ENCODE results near the gene BABAM1.
"Not testable (repeated sequence)": the region's sequence is repeated elsewhere in the genome, so short reads cannot be mapped to it uniquely, and the experiment has no call there.

BABAM1 gene

DNA sequence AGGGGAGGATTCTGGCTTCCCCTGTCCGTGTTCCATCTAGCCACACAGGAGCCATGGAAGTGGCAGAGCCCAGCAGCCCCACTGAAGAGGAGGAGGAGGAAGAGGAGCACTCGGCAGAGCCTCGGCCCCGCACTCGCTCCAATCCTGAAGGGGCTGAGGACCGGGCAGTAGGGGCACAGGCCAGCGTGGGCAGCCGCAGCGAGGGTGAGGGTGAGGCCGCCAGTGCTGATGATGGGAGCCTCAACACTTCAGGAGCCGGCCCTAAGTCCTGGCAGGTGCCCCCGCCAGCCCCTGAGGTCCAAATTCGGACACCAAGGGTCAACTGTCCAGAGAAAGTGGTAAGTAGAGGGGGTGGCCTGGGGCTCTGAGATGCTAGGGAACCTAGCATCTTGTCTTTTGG, 1.5 kb downstream of the BABAM1 start:
- in situ Hi-C loops (cut with HindIII; ENCODE audit: low sequenced_read_pairs): no loop called here

DNA sequence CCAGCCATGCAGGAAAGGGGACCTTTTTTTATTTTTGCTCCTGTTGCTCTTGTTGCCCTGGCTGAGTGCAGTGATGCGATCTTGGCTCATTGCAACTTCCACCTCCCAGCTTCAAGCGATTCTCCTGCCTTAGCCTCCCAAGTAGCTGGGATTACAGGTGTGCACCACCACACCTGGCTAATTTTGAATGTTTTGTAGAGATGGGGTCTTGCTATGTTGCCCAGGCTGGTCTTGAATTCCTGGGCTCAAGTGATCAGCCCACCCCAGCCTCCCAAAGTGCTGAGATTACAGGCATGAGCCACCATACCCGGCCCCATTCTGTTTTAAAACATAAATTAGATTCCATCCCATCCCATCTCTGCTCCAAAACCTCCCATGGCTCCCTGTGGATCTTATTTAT, 7.6 kb downstream of the BABAM1 start:
- in situ Hi-C loops (cut with HindIII; ENCODE audit: low sequenced_read_pairs): not testable (repeated sequence)

DNA sequence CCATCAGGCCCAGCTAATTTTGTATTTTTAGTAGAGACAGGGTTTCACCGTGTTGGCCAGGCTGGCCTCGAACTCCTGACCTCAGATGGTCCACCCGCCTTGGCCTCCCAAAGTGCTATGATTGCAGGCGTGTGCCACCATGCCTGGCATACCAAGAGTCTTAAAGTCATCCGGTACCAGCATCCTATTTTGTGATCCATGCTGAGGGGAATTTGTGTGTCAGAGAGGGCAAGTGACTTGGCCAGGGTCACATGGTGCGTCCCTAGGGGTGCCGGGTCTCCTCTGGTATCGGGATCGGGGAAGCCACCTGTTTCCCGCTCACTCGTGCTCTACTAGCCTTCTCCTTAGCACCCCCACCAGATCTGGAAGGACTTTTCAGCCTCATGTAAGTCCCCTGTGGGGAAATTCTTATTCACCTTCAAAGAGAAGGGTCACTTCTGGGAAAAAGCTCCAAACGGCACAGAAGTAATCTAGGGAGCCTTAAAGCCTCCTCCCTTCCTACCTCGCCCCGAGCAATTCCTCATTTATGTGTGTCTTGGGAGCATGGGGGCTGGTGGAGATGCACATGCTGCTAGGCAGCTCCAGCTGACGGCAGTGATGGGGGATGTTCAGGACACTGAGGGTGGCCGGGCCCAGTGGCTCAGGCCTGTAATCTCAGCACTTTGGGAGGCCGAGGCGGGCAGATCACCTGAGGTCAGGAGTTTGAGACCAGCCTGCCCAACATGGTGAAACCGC, 8.4 kb downstream of the BABAM1 start:
- in situ Hi-C loops (cut with HindIII; ENCODE audit: low sequenced_read_pairs): no loop called here

DNA sequence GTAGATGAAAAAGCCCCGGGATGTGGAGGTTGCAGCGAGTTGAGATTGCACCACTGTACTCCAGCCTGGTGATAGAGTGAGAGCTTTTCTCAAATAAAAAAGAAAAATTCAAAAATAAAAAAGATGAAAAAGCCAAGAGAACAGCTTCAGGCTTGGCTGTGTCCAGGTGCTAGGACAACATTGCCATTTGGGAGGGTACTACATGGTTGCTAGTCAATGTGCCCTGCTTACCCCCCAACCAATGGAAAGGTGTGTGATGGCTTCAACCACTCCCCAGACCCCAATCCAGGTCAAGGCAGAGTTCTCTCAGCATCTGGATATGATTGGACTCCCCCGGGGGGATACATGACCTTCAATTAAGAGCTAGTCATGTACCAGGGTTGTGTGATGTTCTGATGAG, 12.2 kb downstream of the BABAM1 start:
- in situ Hi-C loops (cut with HindIII; ENCODE audit: low sequenced_read_pairs): no loop called here

DNA sequence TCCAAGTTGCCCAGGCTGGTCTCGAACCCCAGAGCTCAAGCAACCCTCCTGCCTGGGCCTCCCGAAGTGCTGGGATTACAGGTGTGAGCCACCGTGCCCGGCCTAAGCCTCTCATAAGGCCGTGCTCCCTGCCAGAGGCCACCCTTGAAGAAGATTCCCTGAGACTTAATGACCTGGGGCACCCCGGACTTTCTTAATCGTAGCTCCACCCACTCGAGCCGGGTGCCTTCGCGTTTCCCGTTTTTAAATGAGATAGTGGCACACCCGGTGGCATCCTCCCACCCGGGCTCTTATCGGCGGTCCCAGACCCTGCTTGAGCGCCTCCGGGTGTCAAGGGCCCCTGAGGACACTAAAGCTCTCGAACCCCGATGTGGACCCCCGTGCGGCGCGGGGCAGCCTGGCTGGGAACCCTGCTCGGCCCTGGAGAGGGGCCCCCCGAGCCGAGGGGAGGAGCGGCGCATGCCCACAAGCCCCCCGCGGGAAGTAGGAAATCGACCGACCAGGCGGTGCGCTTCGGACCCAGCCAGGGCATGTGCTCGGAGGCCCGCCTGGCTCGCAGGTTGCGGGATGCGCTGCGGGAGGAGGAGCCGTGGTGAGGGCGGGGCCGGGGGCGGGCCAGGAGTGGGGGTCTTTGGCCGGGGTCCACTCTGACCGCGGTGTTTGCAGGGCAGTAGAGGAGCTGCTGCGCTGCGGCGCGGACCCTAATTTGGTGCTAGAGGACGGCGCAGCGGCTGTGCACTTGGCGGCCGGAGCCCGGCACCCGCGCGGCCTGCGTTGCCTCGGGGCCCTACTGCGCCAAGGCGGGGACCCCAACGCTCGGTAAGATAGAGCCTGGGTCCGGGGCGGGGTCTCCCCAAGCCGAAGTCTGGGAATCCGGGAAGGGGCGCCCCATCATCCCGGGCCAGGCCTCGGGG, 14.4 kb downstream of the BABAM1 start, which contains the start of gene ANKLE1:
TSS of gene ANKLE1 (plus strand) at position 511 of the 914 bp plus-strand sequence. CDS start at position 531, 20 bp downstream.
- in situ Hi-C loops (cut with HindIII; ENCODE audit: low sequenced_read_pairs): no loop called here

DNA sequence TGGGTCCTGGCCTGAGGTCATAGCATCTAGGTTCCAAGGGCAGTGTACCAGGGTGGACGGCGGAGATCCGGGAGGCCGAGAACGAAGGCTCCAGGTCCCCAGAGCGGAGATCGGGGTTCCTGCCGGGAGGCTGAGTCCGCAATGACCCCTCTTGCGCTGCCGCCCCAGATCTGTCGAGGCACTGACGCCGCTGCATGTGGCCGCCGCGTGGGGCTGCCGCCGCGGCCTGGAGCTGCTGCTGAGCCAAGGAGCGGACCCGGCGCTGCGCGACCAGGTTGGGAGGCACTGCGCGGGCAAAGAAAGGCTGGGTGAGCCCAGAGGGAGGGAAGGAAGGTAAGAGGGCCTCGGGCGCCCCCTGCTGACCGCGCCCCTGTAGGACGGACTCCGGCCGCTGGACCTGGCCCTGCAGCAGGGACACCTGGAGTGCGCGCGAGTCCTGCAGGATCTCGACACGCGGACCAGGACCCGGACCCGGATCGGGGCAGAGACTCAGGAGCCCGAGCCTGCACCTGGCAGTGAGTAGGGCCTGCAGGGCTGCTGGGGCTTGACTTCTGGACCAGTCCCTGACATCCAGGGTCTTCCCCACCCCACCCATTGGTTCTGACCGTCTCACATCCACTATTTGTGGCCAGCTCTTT, 15.4 kb downstream of the BABAM1 start:
- in situ Hi-C loops (cut with HindIII; ENCODE audit: low sequenced_read_pairs): no loop called here

DNA sequence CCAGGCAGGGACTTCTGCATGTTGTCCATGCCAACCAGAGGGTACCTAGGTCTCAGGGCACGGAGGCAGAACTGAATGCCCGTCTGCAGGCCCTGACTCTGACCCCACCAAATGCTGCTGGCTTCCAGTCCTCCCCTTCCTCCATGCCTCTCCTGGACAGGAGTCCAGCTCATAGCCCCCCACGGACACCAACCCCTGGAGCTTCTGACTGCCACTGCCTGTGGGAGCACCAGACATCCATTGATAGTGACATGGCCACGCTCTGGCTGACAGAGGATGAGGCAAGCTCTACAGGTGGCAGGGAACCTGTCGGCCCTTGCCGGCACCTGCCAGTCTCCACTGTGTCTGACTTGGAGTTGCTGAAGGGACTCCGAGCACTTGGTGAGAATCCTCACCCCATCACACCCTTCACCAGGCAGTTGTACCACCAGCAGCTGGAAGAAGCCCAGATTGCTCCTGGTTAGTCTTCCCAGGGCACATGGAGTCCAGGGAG, 16.3 kb downstream of the BABAM1 start:
- in situ Hi-C loops (cut with HindIII; ENCODE audit: low sequenced_read_pairs): no loop called here

DNA sequence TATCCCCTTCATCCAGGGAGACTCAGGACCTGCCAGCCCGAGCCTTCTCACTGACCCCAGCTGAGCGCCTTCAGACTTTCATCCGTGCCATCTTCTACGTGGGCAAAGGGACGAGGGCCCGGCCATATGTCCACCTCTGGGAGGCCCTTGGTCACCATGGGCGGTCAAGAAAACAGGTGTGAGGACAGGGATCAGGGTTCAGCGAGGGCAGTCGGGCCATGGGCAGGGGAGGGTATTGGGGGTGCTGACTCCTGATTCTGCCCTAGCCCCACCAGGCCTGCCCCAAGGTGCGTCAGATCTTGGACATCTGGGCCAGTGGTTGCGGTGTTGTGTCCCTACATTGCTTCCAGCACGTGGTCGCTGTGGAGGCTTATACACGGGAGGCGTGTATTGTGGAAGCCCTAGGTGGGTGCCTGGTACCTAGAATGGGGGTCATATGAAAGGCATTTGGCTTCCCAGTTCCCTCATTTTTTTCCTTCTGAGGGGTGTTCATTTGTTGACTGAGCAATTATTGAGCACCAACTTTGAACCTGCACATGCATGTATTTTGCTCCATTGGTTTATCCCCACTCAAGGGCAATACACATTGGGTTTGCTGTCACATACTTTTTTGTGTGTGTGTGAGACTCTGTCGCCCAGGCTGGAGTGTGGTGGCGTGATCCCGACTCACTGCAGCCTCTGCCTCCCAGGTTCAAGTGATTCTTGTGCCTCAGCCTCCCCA, 18.3 kb downstream of the BABAM1 start:
- in situ Hi-C loops (cut with HindIII; ENCODE audit: low sequenced_read_pairs): no loop called here

DNA sequence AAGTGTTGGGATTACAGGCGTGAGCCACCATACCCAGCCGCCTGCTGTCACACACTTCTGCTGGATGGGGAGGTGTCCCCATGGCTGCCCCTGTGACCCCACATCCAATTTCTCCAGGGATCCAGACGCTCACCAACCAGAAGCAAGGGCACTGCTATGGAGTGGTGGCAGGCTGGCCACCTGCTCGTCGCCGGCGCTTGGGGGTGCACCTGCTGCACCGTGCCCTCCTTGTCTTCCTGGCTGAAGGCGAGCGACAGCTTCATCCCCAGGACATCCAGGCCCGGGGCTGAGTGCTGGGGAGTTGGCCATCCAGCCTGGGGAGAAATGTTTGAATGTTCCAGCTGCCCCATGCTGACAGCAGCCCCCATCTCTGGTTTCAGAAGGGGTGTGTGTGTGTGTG, 19.0 kb downstream of the BABAM1 start:
- in situ Hi-C loops (cut with HindIII; ENCODE audit: low sequenced_read_pairs): no loop called here

DNA sequence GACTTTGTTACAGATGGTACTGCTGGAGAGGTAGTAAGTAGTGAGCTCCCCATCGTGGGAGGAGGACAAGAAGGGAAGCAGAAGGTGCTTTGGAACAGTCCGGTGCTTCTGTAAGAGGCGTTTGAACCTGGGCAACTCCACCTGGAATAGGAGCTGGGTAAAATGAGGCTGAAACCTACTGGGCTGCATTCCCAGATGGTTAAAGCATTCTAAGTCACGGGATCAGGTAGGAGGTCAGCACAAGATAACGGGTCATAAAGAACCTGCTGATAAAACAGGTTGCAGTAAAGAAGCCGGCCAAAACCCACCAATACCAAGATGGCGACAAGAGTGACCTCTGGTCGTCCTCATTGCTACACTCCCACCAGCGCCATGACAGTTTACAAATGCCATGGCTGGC, 19.5 kb downstream of the BABAM1 start:
- in situ Hi-C loops (cut with HindIII; ENCODE audit: low sequenced_read_pairs): no loop called here

DNA sequence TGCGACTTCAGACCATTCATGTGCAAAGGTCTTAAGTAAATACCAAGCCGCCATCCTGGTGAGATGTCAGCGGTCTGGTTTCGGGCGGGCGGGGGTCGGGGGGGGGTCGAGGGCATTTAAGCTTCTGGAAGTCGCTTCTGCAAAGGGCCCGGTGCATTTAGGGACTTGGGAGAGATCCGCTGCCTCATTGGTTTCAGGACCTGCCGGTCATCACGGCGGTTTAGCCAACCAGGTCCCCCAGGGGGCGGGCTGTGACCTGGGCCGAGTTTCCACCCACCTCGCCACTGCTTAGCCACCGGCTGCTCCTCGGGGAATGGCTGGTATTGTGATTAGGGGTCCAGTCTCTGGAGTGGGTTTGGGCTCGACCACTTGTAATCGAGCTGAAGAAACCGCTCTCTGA, 22.2 kb downstream of the BABAM1 start:
- in situ Hi-C loops (cut with HindIII; ENCODE audit: low sequenced_read_pairs): no loop called here

DNA sequence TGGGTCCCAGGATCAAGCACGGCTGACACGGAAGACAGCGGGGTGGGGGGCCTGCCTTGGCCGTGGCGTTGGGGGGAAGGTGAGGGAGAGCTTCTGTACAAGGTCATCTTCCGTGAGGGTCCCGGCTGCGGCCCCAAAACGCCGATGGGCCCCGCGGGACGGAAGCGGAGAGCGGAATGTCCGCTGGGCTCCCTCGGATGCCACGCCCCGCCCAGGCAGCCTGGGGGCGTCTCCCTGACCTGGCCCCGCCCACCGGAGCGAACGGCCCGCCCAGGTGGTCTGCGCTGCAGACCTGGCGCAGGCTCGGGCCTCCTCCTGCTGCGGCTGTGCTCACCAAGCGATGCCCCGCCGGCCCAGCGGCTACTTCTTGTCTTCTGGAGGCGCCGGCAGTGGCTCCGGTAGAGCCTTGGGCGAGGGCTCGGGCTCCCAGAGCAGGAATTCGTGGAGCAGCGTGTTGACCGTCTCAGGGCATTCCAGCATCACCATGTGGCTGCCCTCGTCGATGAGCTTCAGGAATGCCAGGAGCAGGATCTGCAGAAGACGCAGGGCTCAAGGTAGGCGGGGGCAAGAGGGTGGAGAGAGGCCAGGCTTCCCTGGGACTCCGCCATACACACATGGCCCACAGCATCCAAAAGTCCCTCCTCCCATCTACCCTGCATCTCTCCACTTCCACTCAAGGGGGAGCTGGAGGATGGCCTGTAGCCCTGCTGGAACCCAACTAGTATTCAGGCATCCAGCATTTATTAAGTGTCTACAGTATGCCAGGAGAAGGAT, 25.2 kb downstream of the BABAM1 start:
- in situ Hi-C loops (cut with HindIII; ENCODE audit: low sequenced_read_pairs): no loop called here

DNA sequence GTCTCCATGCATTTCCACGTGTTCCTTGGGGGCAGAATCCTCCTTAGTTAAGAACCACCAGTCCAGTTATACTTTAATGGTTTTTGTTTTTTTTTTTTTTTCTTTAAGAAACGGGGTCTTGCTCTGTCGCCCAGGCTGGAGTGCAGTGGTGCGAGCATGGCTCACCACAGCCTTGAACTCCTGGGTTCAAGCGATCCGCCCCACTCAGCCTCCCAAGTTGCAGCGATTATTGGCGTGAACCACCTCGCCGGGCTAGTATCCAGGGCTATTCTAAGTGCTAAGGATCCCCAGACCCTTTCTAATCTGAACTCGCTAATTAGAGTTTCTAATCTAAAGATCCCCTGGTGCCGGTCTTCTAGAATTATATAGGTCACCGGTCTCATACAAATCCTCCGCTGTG, 26.4 kb downstream of the BABAM1 start:
- in situ Hi-C loops (cut with HindIII; ENCODE audit: low sequenced_read_pairs): no loop called here

DNA sequence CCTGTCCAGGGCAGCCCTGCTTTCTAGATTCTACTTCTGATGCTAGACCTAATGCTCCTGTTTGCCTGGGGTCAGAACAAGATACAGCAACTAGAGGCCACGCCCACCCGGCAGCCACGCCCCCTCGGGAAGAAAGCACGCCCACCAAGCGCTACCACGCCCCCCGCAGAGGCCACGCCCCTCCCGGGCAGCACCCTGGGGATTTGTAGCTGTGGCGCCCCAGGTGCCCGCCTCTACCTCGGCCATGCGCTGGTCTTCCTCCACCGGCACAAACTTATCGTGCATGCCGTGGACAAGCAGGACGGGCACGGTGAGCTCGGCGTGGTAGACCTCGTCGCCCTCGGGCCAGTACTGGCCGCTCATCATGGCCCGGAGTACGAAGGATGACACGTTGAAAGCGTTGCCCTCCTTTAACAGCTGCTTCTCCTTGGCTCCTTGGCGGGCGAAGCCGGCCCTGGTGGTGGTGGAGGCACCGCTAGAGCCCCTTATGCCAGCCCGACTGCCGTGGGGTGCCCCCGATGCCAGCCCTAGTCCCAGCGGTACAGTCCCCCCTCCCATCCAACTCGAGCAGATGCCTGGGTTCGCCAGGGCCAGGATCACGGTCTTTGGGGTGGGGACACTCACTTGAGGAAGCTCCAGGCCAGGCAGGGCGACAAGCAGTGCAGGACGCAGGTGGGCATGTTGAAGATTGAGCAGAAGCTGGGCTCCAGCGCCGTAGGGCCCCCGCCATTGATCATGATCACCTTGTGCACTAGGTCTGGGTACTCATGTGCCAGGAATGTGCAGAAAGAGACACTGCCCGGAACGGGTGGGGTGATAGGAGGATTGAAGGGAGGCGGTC, 27.0 kb downstream of the BABAM1 start:
- in situ Hi-C loops (cut with HindIII; ENCODE audit: low sequenced_read_pairs): no loop called here

DNA sequence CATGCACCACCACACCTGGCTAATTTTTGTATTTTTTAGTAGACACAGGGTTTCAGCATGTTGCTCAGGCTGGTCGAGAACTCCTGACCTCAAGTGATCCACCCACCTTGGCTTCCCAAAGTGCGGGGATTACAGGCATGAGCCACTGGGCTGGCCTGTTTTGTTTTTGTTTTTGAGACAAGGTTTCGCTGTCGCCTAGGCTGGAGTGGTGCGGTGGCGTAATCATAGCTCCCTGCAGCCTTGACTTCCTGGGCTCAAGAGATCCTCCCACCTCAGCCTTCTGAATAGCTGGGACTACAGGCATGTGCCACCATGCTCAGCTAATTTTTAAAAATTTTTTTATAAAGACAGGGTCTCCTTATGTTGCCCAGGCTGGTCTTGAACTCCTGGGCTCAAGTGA, 28.3 kb downstream of the BABAM1 start:
- in situ Hi-C loops (cut with HindIII; ENCODE audit: low sequenced_read_pairs): not testable (repeated sequence)

DNA sequence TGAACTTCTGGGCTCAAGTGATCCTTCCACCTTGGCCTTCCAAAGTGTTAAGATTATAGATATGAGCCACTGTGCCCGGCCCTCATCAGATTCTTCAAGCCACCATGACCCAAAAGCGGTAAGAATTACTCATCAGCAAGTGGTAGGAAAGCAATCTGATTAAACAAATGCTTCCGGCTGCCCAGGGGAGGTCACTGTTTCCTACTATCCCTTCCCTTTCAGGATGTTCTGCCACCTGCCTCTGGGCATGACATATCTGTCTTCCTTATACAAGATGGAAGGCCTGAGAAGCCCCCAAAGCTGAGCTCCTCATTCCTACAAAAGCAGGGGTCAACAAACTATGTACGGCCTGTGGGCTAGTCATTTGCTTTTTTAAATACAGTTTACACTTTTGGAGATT, 29.0 kb downstream of the BABAM1 start:
- in situ Hi-C loops (cut with HindIII; ENCODE audit: low sequenced_read_pairs): no loop called here

DNA sequence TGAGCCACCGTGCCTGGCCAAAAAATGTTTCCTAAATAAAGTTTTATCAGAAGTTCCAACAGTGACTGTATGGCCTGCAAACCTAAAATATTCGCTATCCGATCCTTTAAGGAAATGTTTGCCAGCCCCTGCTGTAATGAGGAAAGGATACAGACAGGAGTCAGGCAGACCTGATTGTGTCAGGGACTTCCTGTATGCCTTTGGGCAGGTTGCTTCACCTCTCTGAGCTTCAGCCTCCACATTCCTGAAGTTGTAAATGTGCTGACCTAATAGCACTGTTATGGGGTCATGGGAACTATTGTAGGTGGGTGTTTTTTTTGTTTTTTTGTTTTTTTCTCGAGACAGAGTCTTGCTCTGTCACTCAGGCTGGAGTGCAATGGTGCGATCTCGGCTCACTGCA, 29.7 kb downstream of the BABAM1 start:
- in situ Hi-C loops (cut with HindIII; ENCODE audit: low sequenced_read_pairs): no loop called here

DNA sequence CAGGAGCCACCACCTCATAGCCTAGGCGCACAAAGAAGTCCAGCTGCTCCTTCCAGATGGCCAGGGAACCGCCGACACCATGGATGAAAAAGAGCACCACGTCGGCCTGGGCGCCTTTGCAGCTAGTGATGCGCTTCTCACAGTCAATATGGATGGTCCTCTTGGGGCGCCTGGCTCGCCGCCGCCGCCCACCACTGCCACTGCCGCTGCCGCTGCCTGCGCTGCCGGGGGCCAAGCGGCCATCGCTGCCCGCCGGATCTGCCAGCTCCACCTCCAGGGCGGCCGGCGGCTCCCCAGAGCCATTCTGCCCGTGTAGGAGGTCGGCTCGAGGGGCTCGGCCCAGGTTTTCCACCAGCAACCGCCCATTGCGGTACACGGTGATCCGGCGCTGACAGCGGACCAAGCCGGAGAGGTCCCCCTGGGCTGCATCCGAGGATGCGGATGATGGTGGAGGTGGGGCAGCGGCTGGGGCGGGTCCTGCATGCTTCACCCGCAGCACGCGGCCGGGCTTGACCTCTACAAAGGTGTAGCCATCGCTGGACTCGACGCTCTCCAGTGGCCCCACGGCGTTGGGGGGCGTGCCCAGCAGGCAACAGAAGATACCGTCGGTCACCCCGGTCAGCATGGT, 33.9 kb downstream of the BABAM1 start:
- in situ Hi-C loops (cut with HindIII; ENCODE audit: low sequenced_read_pairs): no loop called here

Data from DLD1 (cell line).